Measurements from ENCODE around the gene PLCD3.

- TF ChIP-seq GATA2 (IDR thresholded peaks at IDR 0.05; ENCODE audit: low read depth, low read length) (no peak), GATA3 (IDR thresholded peaks at IDR 0.05; ENCODE audit: low read depth, low read length) (no peak)
Measured at GRCh38 chr17:45136846-45137560, 4.7 kb upstream of the PLCD3 start.
